ENCODE results near the gene CCNJL. TPM values are rescaled to one million over a fixed set of nuclear protein-coding genes. Genes with fewer than 3 reads are reported as not detected.

Gene CCNJL
- total RNA-seq, 1 donor from 2014 or later = 8.3 TPM

- no peak for DNase-seq
These were observed 17.8 kb upstream of the CCNJL start for GRCh38 chr5:160330212-160330611.

GRCh38 chr5:160327818-160328217 lies 15.5 kb upstream of the CCNJL start:
- DNase-seq = peak; percentile 19

GRCh38 chr5:160326981-160327380 lies 14.6 kb upstream of the CCNJL start:
- DNase-seq = no peak

DNA sequence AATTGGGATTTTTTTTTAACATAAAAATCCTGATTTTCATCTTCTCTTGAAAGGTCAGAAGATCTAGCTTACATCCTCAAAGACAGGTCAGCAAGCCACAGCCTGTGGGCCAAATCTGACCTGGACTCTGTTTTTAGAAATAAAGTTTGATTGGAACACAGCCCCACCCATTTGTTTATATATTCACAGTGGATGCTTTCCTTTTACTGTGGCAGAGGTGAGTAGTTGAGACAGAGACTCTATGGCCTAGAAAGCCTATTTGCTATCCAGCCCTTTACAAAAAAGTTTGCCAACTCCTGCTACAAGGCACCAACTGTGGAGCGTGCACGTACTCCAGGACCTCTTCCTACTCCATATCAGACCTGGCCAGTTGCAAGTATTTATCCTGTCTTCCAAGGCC lies 13.4 kb upstream of the CCNJL start:
- DNase-seq = no peak

DNA sequence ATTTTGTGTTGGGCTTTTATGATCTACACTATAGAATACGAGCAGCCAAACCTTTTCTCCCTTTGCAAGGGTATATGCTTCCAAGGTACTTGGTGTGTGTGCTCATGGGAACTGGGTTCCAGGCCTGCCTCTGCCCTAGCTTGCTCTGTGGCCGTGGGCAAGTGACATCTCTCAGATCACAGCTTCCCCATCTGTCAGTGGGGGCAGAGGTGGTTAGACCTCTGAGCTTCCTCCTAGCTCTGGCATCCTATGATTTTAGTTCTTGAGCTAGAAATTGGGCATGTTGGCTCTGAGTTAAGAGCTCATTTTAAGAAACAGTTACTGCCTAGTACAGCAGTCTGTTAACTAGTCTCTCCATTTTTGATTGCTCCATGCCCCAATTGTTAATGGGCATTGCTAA lies 12.5 kb upstream of the CCNJL start:
- DNase-seq = no peak

DNA sequence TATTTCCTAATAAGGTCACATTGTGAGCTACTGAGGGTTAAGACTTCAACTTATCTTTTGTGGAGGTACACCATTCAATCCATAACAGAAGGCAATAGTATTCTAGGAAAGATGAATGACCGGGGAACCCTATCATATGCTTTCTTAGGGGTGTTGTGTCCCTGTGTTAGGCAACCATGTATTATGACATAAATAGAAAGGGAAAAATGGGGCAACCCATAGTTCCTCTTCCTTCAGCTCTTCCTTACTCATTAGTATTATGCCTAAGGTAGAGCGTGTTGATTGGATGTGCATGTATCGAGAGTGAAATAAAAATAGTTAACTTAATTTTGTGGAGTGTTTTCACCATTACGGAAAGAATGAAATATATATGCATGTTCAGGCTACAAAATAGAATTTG lies 6.0 kb upstream of the CCNJL start:
- DNase-seq = no peak

- no peak for DNase-seq
These were observed 5.1 kb upstream of the CCNJL start for GRCh38 chr5:160317434-160317833.

DNA sequence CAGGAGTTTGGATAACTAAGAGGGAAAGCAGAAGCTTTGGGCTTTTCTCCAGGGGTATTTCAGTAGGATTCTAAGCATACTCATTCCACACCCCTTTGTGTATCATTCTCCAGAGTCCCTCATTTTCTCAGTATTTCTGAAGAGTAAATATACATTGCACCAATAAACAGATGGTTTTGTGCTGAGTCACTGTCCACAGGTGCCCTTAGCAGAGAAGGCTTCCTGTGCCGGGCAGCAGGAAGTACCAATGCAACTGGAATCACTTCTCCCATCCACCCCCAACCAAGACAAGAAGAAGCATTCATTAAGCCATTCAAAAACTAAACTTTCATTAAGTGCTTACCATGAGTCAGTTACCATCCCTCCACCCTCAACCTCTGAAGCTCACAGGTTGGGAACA lies 3.6 kb upstream of the CCNJL start:
- DNase-seq = no peak

DNA sequence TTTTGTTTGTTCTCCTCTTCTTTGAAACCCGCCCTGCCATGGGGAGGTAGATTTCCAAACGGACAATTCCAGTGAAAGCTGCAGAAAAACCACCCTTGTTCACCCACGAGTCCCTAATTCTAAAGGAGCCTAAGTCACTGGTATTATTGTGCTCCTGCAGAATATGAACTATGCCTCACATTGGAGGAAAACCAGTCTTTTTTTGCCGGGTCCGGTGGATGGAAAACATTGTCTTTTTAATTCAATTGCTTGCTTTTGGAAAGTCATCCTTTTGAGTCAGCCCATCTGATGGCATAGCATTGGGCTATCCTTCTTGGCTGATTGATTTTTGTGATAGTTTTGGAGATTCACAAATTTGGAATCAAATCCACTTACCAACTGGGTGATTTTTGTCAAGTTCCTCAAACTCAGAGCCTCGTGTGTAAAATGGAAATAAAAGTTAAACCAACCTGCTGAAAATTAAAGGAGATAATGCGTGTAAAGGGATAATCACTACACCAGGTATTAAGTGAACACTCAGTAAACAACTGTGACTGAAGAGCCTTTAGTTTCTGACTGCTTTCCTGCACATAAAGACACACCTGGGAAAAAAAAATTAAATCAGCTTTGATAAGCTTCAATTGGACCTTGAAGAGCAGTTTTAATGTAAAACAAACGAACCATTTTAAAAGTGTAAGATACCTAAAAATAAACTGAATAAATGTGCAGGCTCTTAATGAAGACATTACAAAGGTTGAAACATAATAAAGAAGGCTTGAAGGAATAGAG lies 780 bp upstream of the CCNJL start:
- no peak for DNase-seq

GRCh38 chr5:160311491-160312133 lies 752 bp downstream of the CCNJL start:
- DNase-seq = peak; percentile 18

- no peak for DNase-seq
These were observed 1.6 kb downstream of the CCNJL start for GRCh38 chr5:160310552-160311295.

GRCh38 chr5:160310140-160310539 lies 2.2 kb downstream of the CCNJL start:
- DNase-seq = no peak

GRCh38 chr5:160306696-160307095 lies 5.7 kb downstream of the CCNJL start:
- DNase-seq = no peak

- no peak for DNase-seq
These were observed 7.0 kb downstream of the CCNJL start for GRCh38 chr5:160305319-160305718.

DNA sequence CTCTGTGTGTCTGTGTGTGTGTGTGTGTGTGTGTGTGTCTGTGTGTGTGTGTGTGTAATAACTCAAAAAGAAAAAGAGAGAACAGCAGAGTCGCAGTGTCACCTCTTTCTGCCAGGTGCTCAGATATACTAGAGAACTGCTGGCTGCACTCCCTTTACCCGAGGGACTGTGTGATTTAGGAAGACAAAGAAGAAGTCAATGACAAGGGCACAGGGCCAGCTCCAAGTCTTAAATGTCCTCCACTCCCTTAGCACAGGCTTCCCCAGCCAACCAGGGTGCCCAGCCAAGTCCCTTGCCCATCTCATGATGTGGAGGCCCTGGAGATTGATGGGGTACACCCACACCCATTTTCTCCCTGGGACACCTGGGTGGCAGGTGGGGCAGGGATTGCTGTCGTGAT lies 8.7 kb downstream of the CCNJL start:
- DNase-seq = no peak

DNA sequence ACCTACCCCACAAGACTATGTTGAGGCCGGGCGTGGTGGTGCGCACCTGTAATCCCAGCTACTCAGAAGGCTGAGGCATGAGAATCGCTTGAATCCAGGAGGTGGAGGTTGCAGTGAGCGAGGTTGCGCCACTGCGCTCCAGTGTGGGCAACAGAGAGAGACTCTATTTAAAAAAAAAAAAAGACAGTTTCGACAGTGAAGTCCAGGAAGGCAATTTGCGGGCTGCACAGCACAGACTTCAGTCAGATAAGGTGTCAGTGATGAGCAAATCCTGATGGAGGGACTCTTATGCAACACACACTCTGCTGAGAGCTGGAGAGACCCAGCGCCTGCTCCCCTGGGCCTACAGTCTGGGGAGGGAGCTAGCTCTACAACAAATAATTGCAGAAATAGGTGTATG lies 14.2 kb downstream of the CCNJL start:
- no peak for DNase-seq

DNA sequence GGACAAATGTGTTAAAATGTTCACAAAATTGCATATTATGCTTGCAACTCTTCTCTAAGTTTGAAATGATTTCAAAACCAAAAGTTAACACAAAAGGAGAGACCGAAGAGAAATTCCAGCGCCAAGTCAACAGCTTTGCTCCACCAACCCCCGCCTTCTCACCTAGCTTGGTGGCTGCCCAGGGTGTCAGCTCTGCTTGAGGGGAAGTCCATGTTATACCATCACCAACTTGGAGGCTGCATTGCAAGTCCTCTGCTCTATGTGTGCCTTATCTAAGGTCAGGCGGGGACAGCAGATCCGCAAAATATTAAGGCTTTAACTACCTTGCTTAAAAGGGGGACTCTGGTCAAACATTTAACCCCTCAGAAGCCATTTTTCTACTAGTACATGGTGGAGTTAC lies 14.6 kb downstream of the CCNJL start:
- no peak for DNase-seq

GRCh38 chr5:160297004-160297403 lies 15.4 kb downstream of the CCNJL start:
- no peak for DNase-seq

GRCh38 chr5:160296496-160296895 lies 15.9 kb downstream of the CCNJL start:
- no peak for DNase-seq

GRCh38 chr5:160293901-160294561 lies 18.3 kb downstream of the CCNJL start:
- no peak for DNase-seq

GRCh38 chr5:160293386-160293785 lies 19.0 kb downstream of the CCNJL start:
- DNase-seq = no peak

GRCh38 chr5:160291467-160291866 lies 20.9 kb downstream of the CCNJL start:
- DNase-seq = no peak

DNA sequence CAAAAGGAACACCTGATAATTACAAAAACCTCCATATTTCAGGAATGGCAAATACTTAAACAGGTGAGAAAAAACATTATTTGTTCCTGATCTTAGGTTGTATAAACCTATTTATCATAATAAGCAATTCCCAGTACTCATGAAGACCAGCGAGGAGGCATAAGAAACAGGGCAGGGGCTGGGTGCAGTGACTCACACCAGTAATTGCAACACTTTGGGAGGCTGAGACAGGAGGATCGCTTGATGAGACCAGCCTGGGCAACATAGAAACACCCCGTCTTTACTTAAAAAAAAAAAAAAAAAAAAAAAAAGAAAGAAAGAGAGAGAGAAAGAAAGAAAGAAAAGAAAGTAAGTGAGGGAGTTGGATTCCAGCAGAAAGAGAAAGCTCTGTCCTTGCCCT lies 21.6 kb downstream of the CCNJL start:
- no peak for DNase-seq
